Transverse colon (tissue), 4 donors: ENCODE data around the gene TMEM63B. TPM values are rescaled to one million over a fixed set of nuclear protein-coding genes. Genes with fewer than 3 reads are reported as not detected.

Experiments used
- DNase-seq: peaks from one replicate; pipeline ENCODE4 v3.0.0-alpha.2; 2019
- H3K27ac ChIP-seq, 4 donors: fragments of 200-600 bp; sonication (generic); 2 replicates each; pipeline ENCODE4 v1.5.1; 2016 to 2018; ENCODE audit warnings: inconsistent platforms in 4 of 4
- H3K27me3 ChIP-seq: fragments of 200-600 bp; sonication (generic); 2 replicates; pipeline ENCODE4 v1.5.1; 2017; ENCODE audit warnings: inconsistent platforms
- H3K36me3 ChIP-seq, 4 donors: fragments of 200-600 bp; sonication (generic); 2 replicates each; pipeline ENCODE4 v1.5.1; 2017 to 2019; ENCODE audit warnings: inconsistent platforms in 4 of 4
- H3K4me1 ChIP-seq, 4 donors: fragments of 200-600 bp; sonication (generic); 2 replicates each; pipeline ENCODE4 v1.5.1; 2017 to 2020; ENCODE audit warnings: inconsistent platforms in 4 of 4
- H3K4me3 ChIP-seq, 4 donors: fragments of 200-600 bp; sonication (generic); 1 replicate in 1 of 4; 2 replicates in 3 of 4; pipeline versions ENCODE4 v1.5.1 to v1.6.1; 2017 to 2019; ENCODE audit warnings: inconsistent platforms in 4 of 4
- H3K9me3 ChIP-seq, 2 donors: fragments of 200-600 bp; sonication (generic); 2 replicates each; pipeline ENCODE4 v1.5.1; 2017 to 2019; ENCODE audit warnings: inconsistent platforms in 2 of 2
- EP300 ChIP-seq: sonication (generic); formaldehyde crosslinking; IDR thresholded peaks from one replicate; pipeline ENCODE4 v1.6.1; 2017; ENCODE audit warnings: antibody characterized with exemption, low read depth
- POLR2A ChIP-seq: fragments of 450-650 bp; IDR thresholded peaks from one replicate; pipeline ENCODE4 v1.6.1; 2016; ENCODE audit warnings: antibody characterized with exemption, mild to moderate bottlenecking, moderate library complexity
- POLR2AphosphoS5 ChIP-seq, 3 donors: sonication (generic); formaldehyde crosslinking; IDR thresholded peaks; one replicate each; pipeline ENCODE4 v1.6.1; 2016; ENCODE audit warnings: antibody characterized with exemption in 3 of 3
- WGBS, 2 donors: methylation state at CpG; one replicate each; pipeline ENCODE4 v1.1.5; 2018; ENCODE audit warnings: low coverage in 1 of 2; 5-methylcytosine and 5-hydroxymethylcytosine counted together
- in situ Hi-C, 4 donors: fragments of 200-750 bp; cut with MboI; loops; one replicate each; pipeline versions ENCODE4 v1.15.0 to v1.15.1; 2017; ENCODE audit warnings: low sequenced_read_pairs in 3 of 4, low pct_ligation_motif_present in 1 of 4, low pct_unique_long_range_greater_than_20kb in 1 of 4
- intact Hi-C: fragments of 100-400 bp; cut with DNase I; formaldehyde crosslinking; loops from one replicate; pipeline ENCODE4 v1.15.1; 2023; ENCODE audit warnings: low total_unique reads
- total RNA-seq, 4 donors: library from RNA; depleted of rRNA; stranded (reverse); fragments of >200 nt; gene quantifications; one replicate each; pipeline ENCODE4 v1.1.0, GENCODE V29; 2016
- TF ChIP-seq, protein P1 (sequence below), 5 experiments: fragments of 200-600 bp in 3 of 5; fragments of 450-650 bp in 2 of 5; sonication (generic) in 3 of 5; IDR thresholded peaks; 1 replicate in 2 of 5; 2 replicates in 3 of 5; pipeline ENCODE4 v1.5.1; 2016 to 2017; ENCODE audit warnings: antibody characterized with exemption in 5 of 5, inconsistent platforms in 3 of 5, mild to moderate bottlenecking in 2 of 5, moderate library complexity in 1 of 5

The TMEM63B gene
- total RNA-seq, 4 donors from 2014 or later = 35.0 to 258 (median 89.4) TPM

- Histone ChIP-seq H3K27me3 (no peaks in the 10 kb centered on the region), H3K36me3 (peaks cover 0 to 19% (median 8%) of the 10 kb centered on the region in 4 donors), H3K4me3 (no peak overlapping the region), H3K27ac (no peak overlapping the region), H3K9me3 (no peaks in the 10 kb centered on the region), H3K4me1 (no peaks in the 10 kb centered on the region)
- no peak for DNase-seq
- TF ChIP-seq EP300 = no peak
- TF ChIP-seq POLR2AphosphoS5 (IDR thresholded peaks at IDR 0.05) = no peak
- TF ChIP-seq, protein P1, sequence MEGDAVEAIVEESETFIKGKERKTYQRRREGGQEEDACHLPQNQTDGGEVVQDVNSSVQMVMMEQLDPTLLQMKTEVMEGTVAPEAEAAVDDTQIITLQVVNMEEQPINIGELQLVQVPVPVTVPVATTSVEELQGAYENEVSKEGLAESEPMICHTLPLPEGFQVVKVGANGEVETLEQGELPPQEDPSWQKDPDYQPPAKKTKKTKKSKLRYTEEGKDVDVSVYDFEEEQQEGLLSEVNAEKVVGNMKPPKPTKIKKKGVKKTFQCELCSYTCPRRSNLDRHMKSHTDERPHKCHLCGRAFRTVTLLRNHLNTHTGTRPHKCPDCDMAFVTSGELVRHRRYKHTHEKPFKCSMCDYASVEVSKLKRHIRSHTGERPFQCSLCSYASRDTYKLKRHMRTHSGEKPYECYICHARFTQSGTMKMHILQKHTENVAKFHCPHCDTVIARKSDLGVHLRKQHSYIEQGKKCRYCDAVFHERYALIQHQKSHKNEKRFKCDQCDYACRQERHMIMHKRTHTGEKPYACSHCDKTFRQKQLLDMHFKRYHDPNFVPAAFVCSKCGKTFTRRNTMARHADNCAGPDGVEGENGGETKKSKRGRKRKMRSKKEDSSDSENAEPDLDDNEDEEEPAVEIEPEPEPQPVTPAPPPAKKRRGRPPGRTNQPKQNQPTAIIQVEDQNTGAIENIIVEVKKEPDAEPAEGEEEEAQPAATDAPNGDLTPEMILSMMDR (IDR thresholded peaks at IDR 0.05) = no peak
- TF ChIP-seq POLR2A = no peak
- in situ Hi-C loops (no loop called here), intact Hi-C loops (no loop called here)
Observed at GRCh38 chr6:44145839-44146238, 18.5 kb downstream of the TMEM63B start.

DNA sequence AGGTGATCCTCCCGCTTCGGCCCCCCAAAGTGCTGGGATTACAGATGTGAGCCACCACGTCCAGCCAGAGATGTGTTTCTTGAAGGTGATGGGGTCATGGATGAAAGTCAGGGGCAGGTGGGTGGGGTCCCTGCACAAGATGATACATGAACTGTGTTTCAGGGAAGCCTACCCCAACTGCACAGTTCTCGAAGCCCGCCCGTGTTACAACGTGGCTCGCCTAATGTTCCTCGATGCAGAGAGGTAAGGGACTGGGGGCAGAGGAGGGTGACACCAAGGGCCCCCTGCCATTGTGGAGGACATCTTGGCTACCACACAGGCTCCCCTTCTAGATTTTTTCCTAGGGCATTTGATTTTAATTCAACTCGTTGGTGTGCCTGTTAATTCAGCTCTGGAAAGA lies 19.3 kb downstream of the TMEM63B start:
- Histone ChIP-seq H3K27me3 (no peaks in the 10 kb centered on the region), H3K4me1 (peaks cover 0 to 2% (median under 1%) of the 10 kb centered on the region in 4 donors), H3K36me3 (peaks cover 0 to 19% (median 3%) of the 10 kb centered on the region in 4 donors), H3K9me3 (no peaks in the 10 kb centered on the region), H3K27ac (no peak overlapping the region), H3K4me3 (no peak overlapping the region)
- intact Hi-C loops (no loop called here), in situ Hi-C loops (no loop called here)
- 91% methylated on average over 10 of the region's 10 CpGs; no CpG with 5 or more reads in 1 of the 2 donors for WGBS, 2 donors
- DNase-seq = no peak
- TF ChIP-seq, protein P1 (IDR thresholded peaks at IDR 0.05) = no peak
- no peak for TF ChIP-seq POLR2A
- no peak for TF ChIP-seq POLR2AphosphoS5 (IDR thresholded peaks at IDR 0.05)
- TF ChIP-seq EP300 = no peak

DNA sequence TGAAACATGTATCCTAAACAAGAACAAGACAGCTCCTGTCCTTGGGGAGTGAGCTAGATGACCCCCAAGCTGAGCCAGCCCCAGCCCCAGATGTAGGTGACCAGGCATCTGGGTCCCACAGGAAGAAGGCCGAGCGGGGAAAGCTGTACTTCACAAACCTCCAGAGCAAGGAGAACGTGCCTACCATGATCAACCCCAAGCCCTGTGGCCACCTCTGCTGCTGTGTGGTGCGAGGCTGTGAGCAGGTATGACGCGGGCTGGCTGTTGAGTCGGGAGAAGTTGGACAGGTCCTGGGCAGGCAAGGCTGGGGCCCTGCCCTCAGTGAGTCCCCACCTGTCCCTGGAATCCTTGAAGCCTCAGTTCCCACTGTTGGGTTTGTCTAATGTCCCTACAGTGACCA lies 19.9 kb downstream of the TMEM63B start:
- no peak for DNase-seq
- TF ChIP-seq POLR2A = no peak
- H3K4me1 ChIP-seq = peaks cover 0 to 6% (median 2%) of the 10 kb centered on the region in 4 donors
- in situ Hi-C loops (no loop called here), intact Hi-C loops (no loop called here)
- peaks cover 0 to 14% (median 3%) of the 10 kb centered on the region in 4 donors for H3K36me3 ChIP-seq
- H3K9me3 ChIP-seq = no peaks in the 10 kb centered on the region
- H3K27ac ChIP-seq = no peak overlapping the region
- H3K4me3 ChIP-seq = no peak overlapping the region
- 80 to 93% methylated on average over 1 to 7 of the region's 7 CpGs for WGBS, 2 donors
- no peaks in the 10 kb centered on the region for H3K27me3 ChIP-seq

- TF ChIP-seq, protein P1 (IDR thresholded peaks at IDR 0.05) = no peak
- TF ChIP-seq EP300 (no peak), POLR2AphosphoS5 (IDR thresholded peaks at IDR 0.05) (no peak), POLR2A (no peak)
- in situ Hi-C loops = no loop called here
- no peak for DNase-seq
- Histone ChIP-seq H3K4me3 (no peak overlapping the region), H3K36me3 (peaks cover 0 to 14% (median 3%) of the 10 kb centered on the region in 4 donors), H3K9me3 (no peaks in the 10 kb centered on the region), H3K27me3 (no peaks in the 10 kb centered on the region), H3K27ac (no peak overlapping the region), H3K4me1 (peaks cover 0 to 6% (median 2%) of the 10 kb centered on the region in 4 donors)
- intact Hi-C loops = no loop called here
- WGBS, 2 donors = 94% methylated on average over 4 of the region's 9 CpGs; no CpG with 5 or more reads in 1 of the 2 donors
Observed at GRCh38 chr6:44148306-44148705, 21.0 kb downstream of the TMEM63B start.
